ENCODE measurements around the gene ECPAS.
A peak's percentile ranks its signal among the peaks of the same experiment; 100 is the strongest.
"Not testable (repeated sequence)": the region's sequence is repeated elsewhere in the genome, so short reads cannot be mapped to it uniquely, and the experiment has no call there.

The ECPAS gene

GRCh38 chr9:111412280-111412679, 71.9 kb downstream of the ECPAS start:
- DNase-seq = no peak

GRCh38 chr9:111411266-111411665, 72.9 kb downstream of the ECPAS start:
- no peak for DNase-seq

GRCh38 chr9:111407813-111408212, 76.4 kb downstream of the ECPAS start:
- no peak for DNase-seq

GRCh38 chr9:111405701-111406100, 78.5 kb downstream of the ECPAS start:
- DNase-seq = no peak

GRCh38 chr9:111401486-111401885, 82.7 kb downstream of the ECPAS start:
- not testable (repeated sequence) for DNase-seq

DNA sequence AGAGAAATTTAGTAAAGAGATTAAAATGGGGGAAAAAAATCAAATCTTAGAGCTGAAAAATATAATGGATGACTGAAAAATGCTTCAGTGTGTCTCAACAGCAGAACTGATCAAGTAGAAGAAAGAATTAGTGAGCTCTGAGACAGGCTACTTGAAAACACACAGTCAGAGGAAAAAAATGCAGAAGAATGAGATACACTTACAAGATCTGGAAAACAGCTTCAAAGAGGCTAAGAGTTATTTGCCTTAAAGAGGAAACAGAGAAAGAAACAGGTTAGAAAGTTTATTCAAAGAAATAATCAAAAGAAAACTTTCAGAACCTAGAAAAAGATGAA, 83.7 kb downstream of the ECPAS start:
- DNase-seq = no peak

GRCh38 chr9:111399772-111400563, 84.2 kb downstream of the ECPAS start:
- DNase-seq = peak; percentile 47

DNA sequence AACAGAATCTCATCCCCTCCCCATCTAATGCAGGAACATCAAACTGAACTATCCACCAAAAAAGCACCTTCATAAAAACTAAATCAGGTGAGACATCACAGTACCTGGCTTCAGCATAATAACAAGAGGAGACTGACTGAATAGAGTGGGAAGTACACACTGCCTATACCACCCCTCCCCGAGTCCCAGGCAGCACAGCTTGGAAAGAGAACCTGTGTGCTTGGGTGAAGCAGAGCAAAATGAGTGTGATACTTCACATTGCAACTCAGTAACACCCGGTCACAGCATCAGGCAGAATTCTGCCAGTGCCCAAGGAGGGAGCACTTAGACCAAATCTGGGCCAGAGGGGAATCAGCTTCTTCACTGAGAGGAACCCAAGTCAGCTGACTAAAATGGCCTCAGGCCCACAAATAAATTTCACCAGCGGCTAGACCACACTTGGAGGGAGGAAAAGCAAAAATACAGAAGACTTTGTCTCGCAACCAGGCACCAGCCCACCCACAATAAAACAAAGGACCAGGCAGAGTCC, 84.9 kb downstream of the ECPAS start:
- DNase-seq = no peak

DNA sequence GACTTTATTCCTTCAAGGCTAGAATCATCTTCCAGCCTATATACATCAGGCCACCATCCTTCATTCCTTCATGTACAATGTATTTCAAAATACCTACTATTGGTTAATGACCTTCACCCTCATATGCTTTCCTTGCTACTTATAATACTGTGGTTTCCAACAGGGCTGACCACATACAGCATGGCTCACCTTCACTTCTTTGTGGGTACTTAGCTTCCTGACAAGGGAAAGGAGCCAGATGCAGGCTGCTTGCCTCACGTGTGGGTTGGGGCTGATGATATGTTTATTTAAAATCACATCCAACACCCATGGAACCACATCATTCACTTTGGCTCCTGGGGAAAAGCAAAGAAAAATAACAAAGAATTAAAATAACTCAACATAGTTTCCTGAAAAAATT, 90.2 kb downstream of the ECPAS start:
- DNase-seq = no peak

- DNase-seq = no peak
Observed at GRCh38 chr9:111389406-111389805, 94.8 kb downstream of the ECPAS start.

GRCh38 chr9:111386386-111386785, 97.8 kb downstream of the ECPAS start:
- peak; percentile 38 for DNase-seq

- DNase-seq = no peak
Observed at GRCh38 chr9:111381006-111381405, 103.2 kb downstream of the ECPAS start.

GRCh38 chr9:111375817-111376564, 108.2 kb downstream of the ECPAS start:
- no peak for DNase-seq

- no peak for DNase-seq
Observed at GRCh38 chr9:111375062-111375461, 109.1 kb downstream of the ECPAS start.

- DNase-seq = no peak
Observed at GRCh38 chr9:111372297-111372696, 111.9 kb downstream of the ECPAS start.

DNA sequence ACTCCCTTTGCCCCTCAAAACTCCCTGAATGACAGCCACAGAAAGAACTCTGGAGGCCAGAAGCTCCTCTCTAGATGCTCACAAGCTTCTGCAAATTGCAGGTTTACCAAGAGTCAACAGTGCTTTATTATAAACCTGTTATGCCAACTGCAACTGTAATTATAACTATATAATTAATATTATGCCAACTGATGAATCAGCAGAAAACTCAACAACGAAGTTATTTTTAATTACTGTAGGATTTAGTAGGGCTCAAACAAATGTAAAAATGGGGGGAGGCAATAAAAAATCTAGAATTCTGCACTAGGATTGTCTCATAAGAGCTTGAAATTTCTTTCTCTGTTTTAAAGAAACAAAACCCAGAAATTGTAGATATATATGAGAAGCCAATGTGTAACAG, 117.2 kb downstream of the ECPAS start:
- no peak for DNase-seq

DNA sequence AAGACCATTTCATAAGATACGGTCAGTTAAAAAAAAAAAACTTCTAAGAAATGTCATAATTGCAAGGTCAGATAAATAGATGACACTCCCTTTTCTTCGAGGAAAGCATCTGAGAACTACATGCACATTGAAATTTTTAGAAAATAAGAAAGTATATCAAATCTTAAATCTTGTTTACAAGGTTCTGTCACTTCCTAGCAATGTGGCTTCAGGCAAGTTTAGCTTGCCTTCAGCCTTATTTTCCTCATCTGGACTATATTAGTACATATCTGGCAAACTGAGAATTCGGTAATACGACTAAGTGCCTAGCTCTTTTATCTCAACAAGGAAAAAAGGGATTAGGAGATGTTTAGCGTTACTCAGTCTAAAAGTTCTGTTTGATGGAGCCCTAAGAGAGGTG, 121.7 kb downstream of the ECPAS start:
- no peak for DNase-seq

- DNase-seq = no peak
Observed at GRCh38 chr9:111360881-111361280, 123.3 kb downstream of the ECPAS start.

DNA sequence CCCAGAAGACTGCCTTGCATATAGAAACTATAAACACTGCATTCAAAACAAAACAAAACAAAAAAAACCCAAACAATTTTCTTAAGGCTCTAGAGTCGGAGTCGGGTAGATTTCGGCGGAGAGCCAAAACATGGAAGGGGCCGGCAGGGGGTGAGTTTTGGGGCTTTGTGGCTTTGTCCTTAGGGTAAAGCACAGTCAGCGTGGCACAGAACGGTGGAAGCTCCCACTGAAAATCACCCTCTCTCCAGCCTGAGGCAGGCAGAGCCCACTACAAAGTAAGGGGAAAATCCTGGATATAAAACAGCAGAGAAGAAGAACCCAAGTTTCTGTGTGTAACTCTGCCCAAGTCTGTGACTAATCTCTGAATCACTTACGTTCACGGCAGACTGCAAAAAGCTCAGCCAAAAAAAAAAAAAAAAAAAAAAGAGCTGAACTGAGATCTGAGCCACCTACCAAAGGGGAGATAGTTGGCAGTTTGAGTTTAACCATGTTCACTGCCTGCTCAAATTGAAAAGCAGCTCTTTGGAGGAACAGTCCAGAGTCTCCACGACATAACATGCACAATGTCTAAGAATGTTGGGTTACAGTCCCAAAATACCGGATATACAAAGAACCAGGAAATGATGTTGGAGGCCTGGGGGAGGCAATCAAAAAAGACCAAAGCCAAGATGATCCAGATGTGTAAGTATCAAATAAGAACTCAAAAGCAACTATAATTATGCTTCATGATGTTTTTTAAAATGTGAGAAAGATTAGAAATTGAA, 127.5 kb downstream of the ECPAS start:
- DNase-seq = peak; percentile 2

GRCh38 chr9:111352545-111352944, 131.6 kb downstream of the ECPAS start:
- DNase-seq = no peak

- DNase-seq = no peak
Observed at GRCh38 chr9:111350556-111350955, 133.6 kb downstream of the ECPAS start.

DNA sequence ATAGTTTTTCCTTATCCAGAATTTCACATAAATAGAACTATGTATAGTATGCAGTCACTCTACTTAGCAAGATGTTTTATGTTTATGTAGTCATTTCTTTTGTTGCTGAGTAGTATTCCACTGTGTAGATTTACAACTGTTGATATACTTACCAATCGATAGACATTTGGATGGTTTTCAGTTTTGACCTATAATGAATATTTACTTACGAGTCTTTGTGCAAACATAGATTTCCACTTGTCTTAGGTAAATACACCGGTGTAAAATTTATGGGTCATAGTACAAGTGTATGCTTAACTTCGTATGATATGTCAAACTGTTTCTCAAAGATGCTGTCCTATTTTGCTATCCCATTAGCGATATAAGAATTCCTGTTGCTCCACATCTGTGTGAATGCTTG, 134.4 kb downstream of the ECPAS start:
- no peak for DNase-seq

DNA sequence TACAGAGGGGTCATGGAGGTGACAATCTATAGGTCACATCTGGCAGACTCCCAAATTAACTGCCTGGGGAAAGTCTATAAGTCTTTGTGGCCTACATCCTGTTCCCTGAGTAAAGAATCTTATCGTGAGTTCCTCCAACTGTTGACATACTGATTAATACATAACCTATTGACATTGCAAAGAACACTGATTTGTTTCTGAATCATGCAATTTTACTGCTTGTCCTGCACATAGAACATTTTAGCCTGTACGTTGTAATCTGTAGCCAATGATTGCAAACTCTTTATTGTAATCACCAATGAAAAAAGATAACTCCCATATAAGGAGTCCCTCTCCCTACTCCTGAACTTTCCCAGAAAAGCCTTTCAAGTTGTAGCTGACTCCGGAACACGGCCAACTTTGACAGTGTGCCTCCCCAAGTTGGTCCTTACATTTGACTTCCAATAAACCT, 135.3 kb downstream of the ECPAS start:
- DNase-seq = no peak
